Stomach (tissue), 4 donors: ENCODE results near the gene RAB3B.

ENCODE experiments used
- EP300 ChIP-seq: sonication (generic); formaldehyde crosslinking; IDR thresholded peaks from one replicate; pipeline ENCODE4 v1.6.1; 2017; ENCODE audit warnings: antibody characterized with exemption
- POLR2AphosphoS5 ChIP-seq, 3 donors: sonication (generic); formaldehyde crosslinking; IDR thresholded peaks; one replicate each; pipeline ENCODE4 v1.6.1; 2016; ENCODE audit warnings: antibody characterized with exemption in 3 of 3
- TF ChIP-seq, protein P1 (sequence below), 7 experiments: fragments of 450-650 bp in 4 of 7; fragments of 200-600 bp in 3 of 7; sonication (generic) in 3 of 7; IDR thresholded peaks; one replicate each; pipeline ENCODE4 v1.5.1; 2016 to 2019; ENCODE audit warnings: antibody characterized with exemption in 7 of 7, control low read depth in 2 of 7, mild to moderate bottlenecking in 1 of 7

DNA sequence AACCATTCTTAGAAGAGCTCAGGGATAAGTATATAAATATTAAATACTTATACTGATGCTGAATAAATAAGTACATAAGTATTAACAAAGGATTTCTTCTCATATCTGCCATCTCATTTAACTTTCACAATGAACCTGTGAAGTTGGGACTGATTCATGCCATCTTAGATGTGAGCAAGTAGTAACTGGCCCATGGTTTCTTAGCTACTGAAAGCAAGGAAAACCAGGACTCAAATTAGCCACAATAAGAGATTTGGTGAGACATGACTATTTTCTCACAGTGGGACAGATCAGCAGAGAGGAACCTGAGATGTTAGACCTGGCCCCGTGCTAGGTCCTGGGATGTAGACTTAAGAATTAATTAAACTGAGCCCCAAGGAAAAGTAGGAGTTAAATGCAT, 8.2 kb upstream of the RAB3B start:
- no peak for TF ChIP-seq POLR2AphosphoS5 (IDR thresholded peaks at IDR 0.05)
- TF ChIP-seq, protein P1, sequence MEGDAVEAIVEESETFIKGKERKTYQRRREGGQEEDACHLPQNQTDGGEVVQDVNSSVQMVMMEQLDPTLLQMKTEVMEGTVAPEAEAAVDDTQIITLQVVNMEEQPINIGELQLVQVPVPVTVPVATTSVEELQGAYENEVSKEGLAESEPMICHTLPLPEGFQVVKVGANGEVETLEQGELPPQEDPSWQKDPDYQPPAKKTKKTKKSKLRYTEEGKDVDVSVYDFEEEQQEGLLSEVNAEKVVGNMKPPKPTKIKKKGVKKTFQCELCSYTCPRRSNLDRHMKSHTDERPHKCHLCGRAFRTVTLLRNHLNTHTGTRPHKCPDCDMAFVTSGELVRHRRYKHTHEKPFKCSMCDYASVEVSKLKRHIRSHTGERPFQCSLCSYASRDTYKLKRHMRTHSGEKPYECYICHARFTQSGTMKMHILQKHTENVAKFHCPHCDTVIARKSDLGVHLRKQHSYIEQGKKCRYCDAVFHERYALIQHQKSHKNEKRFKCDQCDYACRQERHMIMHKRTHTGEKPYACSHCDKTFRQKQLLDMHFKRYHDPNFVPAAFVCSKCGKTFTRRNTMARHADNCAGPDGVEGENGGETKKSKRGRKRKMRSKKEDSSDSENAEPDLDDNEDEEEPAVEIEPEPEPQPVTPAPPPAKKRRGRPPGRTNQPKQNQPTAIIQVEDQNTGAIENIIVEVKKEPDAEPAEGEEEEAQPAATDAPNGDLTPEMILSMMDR (IDR thresholded peaks at IDR 0.05): no peak
- TF ChIP-seq EP300: no peak
